ENCODE results near the gene PPM1D.

DNA sequence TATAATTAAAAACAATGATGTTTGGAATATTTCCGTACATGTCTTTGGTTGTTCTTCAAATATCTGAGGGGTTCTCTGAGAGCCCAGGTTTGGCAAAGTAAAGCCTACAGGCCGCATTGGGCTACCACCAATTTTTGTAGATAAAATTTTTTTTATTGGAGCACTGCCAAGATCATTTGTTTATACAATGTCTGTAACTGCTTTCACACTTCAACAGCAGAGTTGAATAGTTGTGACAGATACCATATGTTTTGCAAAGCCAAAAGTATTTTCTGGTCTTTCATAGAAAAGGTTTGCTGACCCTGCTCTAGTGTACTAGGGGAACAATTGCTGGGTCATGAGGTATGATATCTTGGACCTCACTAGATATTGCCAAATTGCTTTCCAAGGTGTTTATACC lies 10.5 kb downstream of the PPM1D start:
- TF ChIP-seq, protein P1, sequence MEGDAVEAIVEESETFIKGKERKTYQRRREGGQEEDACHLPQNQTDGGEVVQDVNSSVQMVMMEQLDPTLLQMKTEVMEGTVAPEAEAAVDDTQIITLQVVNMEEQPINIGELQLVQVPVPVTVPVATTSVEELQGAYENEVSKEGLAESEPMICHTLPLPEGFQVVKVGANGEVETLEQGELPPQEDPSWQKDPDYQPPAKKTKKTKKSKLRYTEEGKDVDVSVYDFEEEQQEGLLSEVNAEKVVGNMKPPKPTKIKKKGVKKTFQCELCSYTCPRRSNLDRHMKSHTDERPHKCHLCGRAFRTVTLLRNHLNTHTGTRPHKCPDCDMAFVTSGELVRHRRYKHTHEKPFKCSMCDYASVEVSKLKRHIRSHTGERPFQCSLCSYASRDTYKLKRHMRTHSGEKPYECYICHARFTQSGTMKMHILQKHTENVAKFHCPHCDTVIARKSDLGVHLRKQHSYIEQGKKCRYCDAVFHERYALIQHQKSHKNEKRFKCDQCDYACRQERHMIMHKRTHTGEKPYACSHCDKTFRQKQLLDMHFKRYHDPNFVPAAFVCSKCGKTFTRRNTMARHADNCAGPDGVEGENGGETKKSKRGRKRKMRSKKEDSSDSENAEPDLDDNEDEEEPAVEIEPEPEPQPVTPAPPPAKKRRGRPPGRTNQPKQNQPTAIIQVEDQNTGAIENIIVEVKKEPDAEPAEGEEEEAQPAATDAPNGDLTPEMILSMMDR (IDR thresholded peaks at IDR 0.05), result no peak
- TF ChIP-seq, protein P2, sequence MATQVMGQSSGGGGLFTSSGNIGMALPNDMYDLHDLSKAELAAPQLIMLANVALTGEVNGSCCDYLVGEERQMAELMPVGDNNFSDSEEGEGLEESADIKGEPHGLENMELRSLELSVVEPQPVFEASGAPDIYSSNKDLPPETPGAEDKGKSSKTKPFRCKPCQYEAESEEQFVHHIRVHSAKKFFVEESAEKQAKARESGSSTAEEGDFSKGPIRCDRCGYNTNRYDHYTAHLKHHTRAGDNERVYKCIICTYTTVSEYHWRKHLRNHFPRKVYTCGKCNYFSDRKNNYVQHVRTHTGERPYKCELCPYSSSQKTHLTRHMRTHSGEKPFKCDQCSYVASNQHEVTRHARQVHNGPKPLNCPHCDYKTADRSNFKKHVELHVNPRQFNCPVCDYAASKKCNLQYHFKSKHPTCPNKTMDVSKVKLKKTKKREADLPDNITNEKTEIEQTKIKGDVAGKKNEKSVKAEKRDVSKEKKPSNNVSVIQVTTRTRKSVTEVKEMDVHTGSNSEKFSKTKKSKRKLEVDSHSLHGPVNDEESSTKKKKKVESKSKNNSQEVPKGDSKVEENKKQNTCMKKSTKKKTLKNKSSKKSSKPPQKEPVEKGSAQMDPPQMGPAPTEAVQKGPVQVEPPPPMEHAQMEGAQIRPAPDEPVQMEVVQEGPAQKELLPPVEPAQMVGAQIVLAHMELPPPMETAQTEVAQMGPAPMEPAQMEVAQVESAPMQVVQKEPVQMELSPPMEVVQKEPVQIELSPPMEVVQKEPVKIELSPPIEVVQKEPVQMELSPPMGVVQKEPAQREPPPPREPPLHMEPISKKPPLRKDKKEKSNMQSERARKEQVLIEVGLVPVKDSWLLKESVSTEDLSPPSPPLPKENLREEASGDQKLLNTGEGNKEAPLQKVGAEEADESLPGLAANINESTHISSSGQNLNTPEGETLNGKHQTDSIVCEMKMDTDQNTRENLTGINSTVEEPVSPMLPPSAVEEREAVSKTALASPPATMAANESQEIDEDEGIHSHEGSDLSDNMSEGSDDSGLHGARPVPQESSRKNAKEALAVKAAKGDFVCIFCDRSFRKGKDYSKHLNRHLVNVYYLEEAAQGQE (IDR thresholded peaks at IDR 0.05; ENCODE audit: low read depth, low read length), result no peak
- TF ChIP-seq EZH2phosphoT487 (IDR thresholded peaks at IDR 0.05; ENCODE audit: borderline replicate concordance, low read depth) (no peak), YY1 (IDR thresholded peaks at IDR 0.05; ENCODE audit: low read depth) (no peak), FOXM1 (IDR thresholded peaks at IDR 0.05; ENCODE audit: low read depth) (no peak), SIN3A (IDR thresholded peaks at IDR 0.05; ENCODE audit: borderline replicate concordance, low read depth, low read length) (no peak), POLR2AphosphoS5 (IDR thresholded peaks at IDR 0.05; ENCODE audit: low read depth, low read length) (no peak), GABPA (IDR thresholded peaks at IDR 0.05; ENCODE audit: low read depth) (no peak), GATA2 (CRISPR knock-in tag; IDR thresholded peaks at IDR 0.05) (no peak), RAD21 (IDR thresholded peaks at IDR 0.05; ENCODE audit: low read length) (no peak), TCF12 (IDR thresholded peaks at IDR 0.05) (no peak)
- TF ChIP-seq, protein P3, sequence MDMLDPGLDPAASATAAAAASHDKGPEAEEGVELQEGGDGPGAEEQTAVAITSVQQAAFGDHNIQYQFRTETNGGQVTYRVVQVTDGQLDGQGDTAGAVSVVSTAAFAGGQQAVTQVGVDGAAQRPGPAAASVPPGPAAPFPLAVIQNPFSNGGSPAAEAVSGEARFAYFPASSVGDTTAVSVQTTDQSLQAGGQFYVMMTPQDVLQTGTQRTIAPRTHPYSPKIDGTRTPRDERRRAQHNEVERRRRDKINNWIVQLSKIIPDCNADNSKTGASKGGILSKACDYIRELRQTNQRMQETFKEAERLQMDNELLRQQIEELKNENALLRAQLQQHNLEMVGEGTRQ (IDR thresholded peaks at IDR 0.05; ENCODE audit: borderline replicate concordance, low read depth, low read length), result no peak
- TF ChIP-seq, protein P4, sequence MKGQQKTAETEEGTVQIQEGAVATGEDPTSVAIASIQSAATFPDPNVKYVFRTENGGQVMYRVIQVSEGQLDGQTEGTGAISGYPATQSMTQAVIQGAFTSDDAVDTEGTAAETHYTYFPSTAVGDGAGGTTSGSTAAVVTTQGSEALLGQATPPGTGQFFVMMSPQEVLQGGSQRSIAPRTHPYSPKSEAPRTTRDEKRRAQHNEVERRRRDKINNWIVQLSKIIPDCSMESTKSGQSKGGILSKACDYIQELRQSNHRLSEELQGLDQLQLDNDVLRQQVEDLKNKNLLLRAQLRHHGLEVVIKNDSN (IDR thresholded peaks at IDR 0.05; ENCODE audit: borderline replicate concordance, low read depth), result no peak

Data from SK-N-SH (cell line).